T-cell (primary cell): Measurements from ENCODE around the gene COL4A1. TPM values are rescaled to one million over a fixed set of nuclear protein-coding genes. Genes with fewer than 3 reads are reported as not detected.

ENCODE experiments used
- ATAC-seq, 4 experiments: fragments of 200-7000 bp in 3 of 4; fragments of 150-1000 bp in 1 of 4; cut with Tn5 transposase; replicated peaks in 1 of 4; 1 replicate in 3 of 4; 2 replicates in 1 of 4; pipeline ENCODE4 v1.10.0; 2021; ENCODE audit warnings: moderate library complexity in 3 of 4, mild to moderate bottlenecking in 2 of 4, moderate number of reproducible peaks in 1 of 4
- CTCF ChIA-PET, 2 donors: fragments of 300-600 bp; sonication (Branson Sonifier 250); formaldehyde crosslinking; loops; one replicate each; lab custom pipeline; 2022; ENCODE audit warnings: antibody characterized with exemption in 2 of 2; lab: Charles Lee
- POLR2A ChIA-PET, 2 donors: fragments of 300-600 bp; sonication (Branson Sonifier 250); formaldehyde crosslinking; loops; one replicate each; lab custom pipeline; 2022; ENCODE audit warnings: antibody characterized with exemption in 2 of 2; lab: Charles Lee
- DNase-seq, 35 experiments: peaks; one replicate each; pipeline versions ENCODE4 v3.0.0 to v3.0.0-alpha.2; 2013 to 2023
- H3K27ac ChIP-seq: one replicate; pipeline ENCODE4 v1.5.1; 2013; ENCODE audit warnings: low read length
- H3K27me3 ChIP-seq, 2 experiments: replicated peaks in 1 of 2; 1 replicate in 1 of 2; 2 replicates in 1 of 2; pipeline versions ENCODE4 v1.6.1 to v1.7.0; 2013; ENCODE audit warnings: low read length in 1 of 2, mixed read lengths in 1 of 2; ENCODE audit not compliant: control insufficient read depth in 2 of 2, insufficient read depth in 2 of 2; ENCODE audit errors: extremely low read depth in 1 of 2
- H3K36me3 ChIP-seq, 2 donors: 1 replicate in 1 of 2; 2 replicates in 1 of 2; pipeline versions ENCODE4 v1.6.1 to v1.7.0; 2013; ENCODE audit warnings: low read length in 1 of 2; ENCODE audit not compliant: control insufficient read depth in 2 of 2, insufficient read depth in 1 of 2; ENCODE audit errors: extremely low read depth in 1 of 2
- H3K4me1 ChIP-seq, 2 experiments: 1 replicate in 1 of 2; 2 replicates in 1 of 2; pipeline versions ENCODE4 v1.6.1 to v1.7.0; 2013; ENCODE audit warnings: low read length in 2 of 2, mixed read lengths in 1 of 2; ENCODE audit not compliant: insufficient read depth in 2 of 2, control insufficient read depth in 1 of 2; ENCODE audit errors: extremely low read depth in 1 of 2
- H3K4me3 ChIP-seq, 2 donors: 1 replicate in 1 of 2; 2 replicates in 1 of 2; pipeline versions ENCODE4 v1.5.1 to v1.7.0; 2013; ENCODE audit warnings: mild to moderate bottlenecking in 2 of 2, low read length in 1 of 2, moderate library complexity in 1 of 2; ENCODE audit not compliant: control insufficient read depth in 1 of 2; ENCODE audit errors: extremely low read depth in 1 of 2
- H3K9me3 ChIP-seq: 2 replicates; pipeline ENCODE4 v1.7.0; 2013
- H3K27ac Mint-ChIP-seq, 2 donors: one replicate each; pipeline ENCODE4 v1.8.0; 2020 to 2021; ENCODE audit warnings: mild to moderate bottlenecking in 2 of 2, mixed read lengths in 2 of 2
- H3K27me3 Mint-ChIP-seq, 2 donors: one replicate each; pipeline ENCODE4 v1.8.0; 2021 to 2022; ENCODE audit warnings: mixed read lengths in 2 of 2
- H3K36me3 Mint-ChIP-seq: one replicate; pipeline ENCODE4 v1.8.0; 2021; ENCODE audit warnings: mixed read lengths
- H3K4me1 Mint-ChIP-seq, 3 donors: one replicate each; pipeline ENCODE4 v1.8.0; 2020 to 2022; ENCODE audit warnings: mixed read lengths in 3 of 3, mild to moderate bottlenecking in 1 of 3
- H3K4me3 Mint-ChIP-seq, 3 donors: one replicate each; pipeline ENCODE4 v1.8.0; 2020 to 2022; ENCODE audit warnings: mild to moderate bottlenecking in 3 of 3, mixed read lengths in 3 of 3, moderate library complexity in 3 of 3
- H3K9me3 Mint-ChIP-seq, 3 donors: one replicate each; pipeline ENCODE4 v1.8.0; 2020 to 2022; ENCODE audit warnings: mixed read lengths in 3 of 3
- WGBS: methylation state at CpG from one replicate; pipeline ENCODE4 v1.1.5; 2013; ENCODE audit warnings: missing lambda C conversion rate; ENCODE audit not compliant: insufficient coverage; 5-methylcytosine and 5-hydroxymethylcytosine counted together
- total RNA-seq, 35 experiments: library from RNA in 6 of 35; stranded (reverse) in 6 of 35; fragments of 120-200 nt in 1 of 35; gene quantifications; one replicate each; pipeline versions ENCODE4 v1.2.1 to v1.2.4 and lab custom pipeline; 2013 to 2026

The COL4A1 gene
- total RNA-seq, 5 donors from 2014 or later (not counting 1 experiment from before 2014, with no cell fraction given): 0.49 to 1.3 (median 0.85) TPM; not detected in 2

- Histone ChIP-seq H3K9me3 (no peaks in the 10 kb centered on the region), H3K36me3 (no peaks in the 10 kb centered on the region), H3K27me3 (peaks cover 0 to 10% of the 10 kb centered on the region in 2 experiments), H3K4me1 (no peaks in the 10 kb centered on the region), H3K27ac (no peak overlapping the region), H3K4me3 (no peak overlapping the region)
- H3K27ac Mint-ChIP-seq: no peak overlapping the region
- ChIA-PET CTCF (no interaction called here), POLR2A (no interaction called here)
- H3K4me1 Mint-ChIP-seq: no peaks in the 10 kb centered on the region
- no peaks in the 10 kb centered on the region for H3K36me3 Mint-ChIP-seq
- no peaks in the 10 kb centered on the region for H3K9me3 Mint-ChIP-seq
- H3K4me3 Mint-ChIP-seq: no peak overlapping the region
- peaks cover 24 to 28% of the 10 kb centered on the region in 2 donors for H3K27me3 Mint-ChIP-seq
- WGBS: 85% methylated on average over 4 of the region's 8 CpGs
- DNase-seq: no peak
- no peak for ATAC-seq
Observed at GRCh38 chr13:110194451-110194850, 112.5 kb downstream of the COL4A1 start.

GRCh38 chr13:110193491-110193890, 113.5 kb downstream of the COL4A1 start:
- ATAC-seq: no peak
- peaks cover 0 to 6% of the 10 kb centered on the region in 2 experiments for H3K27me3 ChIP-seq
- Mint-ChIP-seq H3K27me3 (peaks cover 21 to 22% of the 10 kb centered on the region in 2 donors), H3K36me3 (no peaks in the 10 kb centered on the region), H3K27ac (no peak overlapping the region), H3K4me1 (no peaks in the 10 kb centered on the region), H3K9me3 (no peaks in the 10 kb centered on the region), H3K4me3 (no peak overlapping the region)
- POLR2A ChIA-PET: no interaction called here
- CTCF ChIA-PET: no interaction called here
- H3K4me3 ChIP-seq: no peak overlapping the region
- H3K4me1 ChIP-seq: no peaks in the 10 kb centered on the region
- no peaks in the 10 kb centered on the region for H3K36me3 ChIP-seq
- no peak overlapping the region for H3K27ac ChIP-seq
- H3K9me3 ChIP-seq: no peaks in the 10 kb centered on the region
- DNase-seq: no peak
- 81% methylated on average over 9 of the region's 10 CpGs for whole genome bisulfite sequencing

- H3K9me3 ChIP-seq: no peaks in the 10 kb centered on the region
- H3K4me3 ChIP-seq: no peak overlapping the region
- peaks cover 22 to 25% of the 10 kb centered on the region in 2 donors for H3K27me3 Mint-ChIP-seq
- ATAC-seq: no peak
- H3K27ac ChIP-seq: no peak overlapping the region
- H3K4me3 Mint-ChIP-seq: no peak overlapping the region
- H3K27me3 ChIP-seq: peaks cover 0 to 6% of the 10 kb centered on the region in 2 experiments
- DNase-seq: no peak
- POLR2A ChIA-PET: no interaction called here
- CTCF ChIA-PET: no interaction called here
- no peaks in the 10 kb centered on the region for H3K36me3 ChIP-seq
- H3K27ac Mint-ChIP-seq: no peak overlapping the region
- no peaks in the 10 kb centered on the region for H3K4me1 Mint-ChIP-seq
- H3K4me1 ChIP-seq: no peaks in the 10 kb centered on the region
- H3K36me3 Mint-ChIP-seq: no peaks in the 10 kb centered on the region
- WGBS: 74% methylated on average over 4 of the region's 5 CpGs
- H3K9me3 Mint-ChIP-seq: no peaks in the 10 kb centered on the region
Observed at GRCh38 chr13:110192472-110192871, 114.5 kb downstream of the COL4A1 start.

- no peaks in the 10 kb centered on the region for H3K4me1 ChIP-seq
- Mint-ChIP-seq H3K36me3 (no peaks in the 10 kb centered on the region), H3K4me3 (no peak overlapping the region), H3K9me3 (no peaks in the 10 kb centered on the region), H3K27me3 (peaks cover 16 to 21% of the 10 kb centered on the region in 2 donors), H3K4me1 (no peaks in the 10 kb centered on the region), H3K27ac (no peak overlapping the region)
- no peaks in the 10 kb centered on the region for H3K36me3 ChIP-seq
- no peaks in the 10 kb centered on the region for H3K9me3 ChIP-seq
- H3K4me3 ChIP-seq: no peak overlapping the region
- no peak for DNase-seq
- 40% methylated on average over 1 of the region's 5 CpGs for WGBS
- no peak overlapping the region for H3K27ac ChIP-seq
- POLR2A ChIA-PET: no interaction called here
- peaks cover 0 to 10% of the 10 kb centered on the region in 2 experiments for H3K27me3 ChIP-seq
- CTCF ChIA-PET: no interaction called here
- no peak for ATAC-seq
Observed at GRCh38 chr13:110187641-110188161, 119.3 kb downstream of the COL4A1 start.

- Histone ChIP-seq H3K27me3 (peaks cover 0 to 4% of the 10 kb centered on the region in 2 experiments), H3K9me3 (no peaks in the 10 kb centered on the region), H3K4me1 (no peaks in the 10 kb centered on the region), H3K4me3 (no peak overlapping the region), H3K27ac (no peak overlapping the region), H3K36me3 (no peaks in the 10 kb centered on the region)
- POLR2A ChIA-PET: no interaction called here
- no peaks in the 10 kb centered on the region for H3K9me3 Mint-ChIP-seq
- CTCF ChIA-PET: no interaction called here
- H3K4me1 Mint-ChIP-seq: no peaks in the 10 kb centered on the region
- no peaks in the 10 kb centered on the region for H3K36me3 Mint-ChIP-seq
- DNase-seq: no peak
- ATAC-seq: no peak
- 82% methylated on average over 5 of the region's 10 CpGs for whole genome bisulfite sequencing
- peaks cover 8 to 17% of the 10 kb centered on the region in 2 donors for H3K27me3 Mint-ChIP-seq
- no peak overlapping the region for H3K4me3 Mint-ChIP-seq
- H3K27ac Mint-ChIP-seq: no peak overlapping the region
Observed at GRCh38 chr13:110186231-110186855, 120.6 kb downstream of the COL4A1 start.

GRCh38 chr13:110185696-110186095, 121.3 kb downstream of the COL4A1 start:
- DNase-seq (no peak), ATAC-seq (no peak)
- H3K27ac Mint-ChIP-seq: no peak overlapping the region
- Histone ChIP-seq H3K27ac (no peak overlapping the region), H3K4me3 (no peak overlapping the region), H3K27me3 (peaks cover 0 to 4% of the 10 kb centered on the region in 2 experiments), H3K36me3 (no peaks in the 10 kb centered on the region), H3K9me3 (no peaks in the 10 kb centered on the region), H3K4me1 (no peaks in the 10 kb centered on the region)
- WGBS: 75% methylated on average over 8 of the region's 16 CpGs
- CTCF ChIA-PET: no interaction called here
- POLR2A ChIA-PET: no interaction called here
- H3K4me1 Mint-ChIP-seq: no peaks in the 10 kb centered on the region
- no peaks in the 10 kb centered on the region for H3K36me3 Mint-ChIP-seq
- H3K4me3 Mint-ChIP-seq: no peak overlapping the region
- H3K27me3 Mint-ChIP-seq: peaks cover 6 to 18% of the 10 kb centered on the region in 2 donors
- no peaks in the 10 kb centered on the region for H3K9me3 Mint-ChIP-seq
